NCI-H2107 treated with DMSO at 0.1 percent for 48 hours (cell line): Measurements from ENCODE around the gene MMP20.

ENCODE experiments used
- DNase-seq: peaks from one replicate; lab custom pipeline; 2025; ENCODE audit not compliant: unreplicated experiment; lab: John Stamatoyannopoulos, UW

The MMP20 gene

DNA sequence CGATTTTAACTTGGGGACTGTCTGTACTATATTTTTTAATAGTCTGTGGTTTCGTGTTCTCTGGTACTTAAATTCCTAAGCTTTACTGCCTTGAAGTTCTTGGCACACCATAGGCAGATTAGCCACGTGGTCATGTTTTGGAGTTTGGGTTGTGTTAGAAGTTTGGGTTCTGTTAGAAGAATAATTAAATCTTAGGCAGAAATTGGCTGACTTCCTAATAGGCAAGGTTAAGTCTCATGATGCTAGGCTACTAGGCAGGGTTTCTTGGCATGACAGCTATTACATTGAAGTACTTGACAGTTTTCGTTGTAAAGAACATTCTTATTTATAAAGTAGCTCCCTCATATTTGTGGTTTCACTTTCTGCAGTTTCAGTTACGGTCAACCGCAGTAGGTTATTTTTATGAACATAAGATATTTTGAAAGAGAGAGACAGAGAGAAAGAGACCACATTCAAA, 64.5 kb downstream of the MMP20 start:
- DNase-seq = no peak

DNA sequence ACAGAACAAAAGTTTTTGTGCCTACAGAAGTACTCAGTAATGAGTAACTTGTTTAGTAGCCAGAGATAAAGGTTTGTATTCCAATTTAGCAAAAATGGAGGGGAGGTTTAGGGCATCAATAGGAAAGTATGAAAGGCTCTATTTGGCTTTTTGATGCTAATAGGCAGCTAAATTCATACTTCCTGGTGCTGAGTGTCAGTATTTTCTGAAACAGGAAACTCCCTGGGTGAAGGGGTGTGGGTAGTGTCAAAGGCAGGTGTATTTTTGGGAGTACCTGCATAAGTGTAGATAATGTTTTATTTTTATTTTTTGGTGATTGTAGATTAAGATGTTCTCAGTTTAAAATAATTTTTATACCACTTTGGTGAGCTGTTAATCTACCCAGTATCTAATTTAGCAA, 65.3 kb downstream of the MMP20 start:
- no peak for DNase-seq

DNA sequence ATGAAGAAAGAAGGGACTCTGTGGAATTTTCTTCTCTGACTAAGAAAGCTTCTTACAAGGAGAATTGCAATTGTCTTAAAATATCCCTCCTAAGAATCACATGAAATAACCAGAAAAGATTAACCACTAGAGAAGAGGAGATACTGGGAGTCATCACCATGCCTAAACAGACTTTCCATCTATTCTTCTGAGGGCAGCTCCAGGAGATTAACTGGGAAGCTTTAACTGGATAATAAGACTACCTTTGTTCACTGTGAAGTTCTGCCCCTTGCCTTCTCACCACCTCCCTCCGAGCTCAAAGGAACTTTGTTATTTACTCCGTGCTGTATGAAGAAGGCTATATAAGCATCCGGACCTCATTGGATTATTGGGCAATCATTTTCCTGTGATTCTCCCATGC, 70.0 kb downstream of the MMP20 start:
- DNase-seq = no peak

DNA sequence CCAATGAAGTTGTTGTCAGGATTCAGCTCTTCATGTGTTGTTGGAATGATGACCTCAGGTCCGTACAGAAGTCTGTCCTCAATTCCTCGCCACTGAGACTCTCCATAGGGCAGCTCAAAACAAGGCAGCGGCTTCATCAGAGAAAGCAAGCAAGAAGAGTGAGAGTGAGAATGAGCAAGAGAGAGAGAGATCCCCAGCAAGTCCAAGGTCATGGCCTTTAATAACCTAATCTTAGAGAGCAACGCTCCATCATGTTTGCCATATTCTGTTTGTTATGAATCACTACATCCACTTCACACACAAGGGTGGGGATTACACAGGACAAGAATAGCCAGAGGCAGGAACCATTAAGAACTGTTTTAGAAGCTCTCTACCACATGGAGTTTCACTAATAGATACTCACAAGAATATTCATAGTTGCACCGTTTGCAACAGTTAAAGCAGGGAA, 71.3 kb downstream of the MMP20 start:
- DNase-seq = no peak

DNA sequence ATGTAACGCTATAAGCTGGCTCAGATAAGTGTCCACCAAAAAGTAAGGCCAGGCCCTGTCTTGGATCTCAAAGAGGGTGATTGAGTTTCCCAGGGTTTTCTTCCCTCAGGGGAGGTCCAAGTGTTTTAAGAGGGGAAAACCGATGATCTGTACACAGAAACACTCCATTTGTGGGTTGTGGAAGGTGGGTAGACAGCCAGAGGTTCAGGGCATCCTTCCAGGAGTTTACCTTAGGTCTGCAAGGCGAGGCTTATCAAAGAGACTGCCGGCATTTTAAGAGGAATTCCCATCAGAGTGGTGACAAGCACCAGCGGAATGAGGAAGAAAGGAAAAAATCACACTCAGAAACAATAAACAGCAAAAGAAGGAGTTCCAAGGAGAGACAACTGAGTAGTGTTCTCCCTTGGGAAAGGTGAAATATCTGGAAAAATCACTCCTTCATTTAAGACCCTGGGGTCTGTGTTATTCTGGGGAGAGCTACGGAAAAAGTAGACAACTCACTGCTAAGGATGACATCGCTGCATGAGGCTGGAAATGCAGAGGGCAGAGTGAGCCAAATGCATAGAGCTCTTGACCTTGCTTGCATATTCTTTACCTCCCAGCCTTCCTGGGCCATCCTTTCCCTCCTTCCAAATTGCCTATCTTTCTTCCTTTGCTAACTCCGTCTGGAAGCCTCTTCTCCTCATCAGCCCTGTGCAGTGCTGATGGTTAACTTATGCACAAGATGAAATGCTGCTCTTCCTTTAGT, 72.5 kb downstream of the MMP20 start:
- no peak for DNase-seq

DNA sequence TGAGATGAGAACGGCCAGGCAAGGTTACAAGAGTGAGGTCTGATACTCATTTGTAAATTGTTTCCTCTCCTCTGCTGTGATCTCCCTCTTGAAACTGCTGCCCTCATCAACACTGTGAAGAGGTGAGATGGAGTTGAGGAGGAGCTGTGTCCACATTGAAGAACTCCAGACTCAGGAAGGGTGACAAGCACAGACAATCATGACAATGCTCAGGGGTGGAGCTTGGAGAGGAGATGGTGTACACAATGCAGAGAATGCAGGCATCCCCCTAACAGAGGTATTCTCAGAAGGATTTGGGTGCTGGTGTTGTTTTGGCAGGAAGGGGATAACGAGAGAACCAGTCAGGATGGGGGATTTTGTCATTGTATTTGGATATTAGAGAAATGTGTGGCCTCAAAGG, 73.1 kb downstream of the MMP20 start:
- DNase-seq = no peak

DNA sequence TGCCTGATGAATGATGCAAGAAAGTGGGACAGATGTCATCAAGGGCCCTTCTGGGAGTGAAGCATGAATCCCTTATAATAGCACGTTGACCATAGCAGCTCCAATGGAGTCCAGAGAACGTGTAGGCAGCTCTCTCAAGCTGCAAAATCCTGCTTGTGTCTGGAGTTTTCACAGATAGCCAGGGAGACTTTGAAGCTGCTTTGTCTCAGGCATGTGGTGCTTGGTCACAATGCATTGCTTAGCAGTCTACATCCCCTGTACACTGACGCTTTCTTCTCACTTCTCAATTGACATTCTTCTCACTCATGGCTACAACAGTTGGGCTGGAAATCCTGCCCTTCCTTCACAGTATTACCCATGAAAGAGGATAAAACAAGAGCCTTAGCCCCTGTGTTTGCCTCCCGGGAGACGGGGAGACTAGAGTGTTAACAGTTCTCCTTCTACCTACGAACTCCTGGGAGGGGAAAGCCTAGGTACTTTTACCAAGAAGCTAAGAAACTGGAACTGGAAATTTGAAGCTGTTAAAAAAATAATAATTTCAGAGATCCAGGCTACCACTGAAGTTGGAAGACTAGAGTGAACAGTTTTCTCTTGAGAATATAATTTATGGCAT, 73.9 kb downstream of the MMP20 start:
- DNase-seq = no peak

DNA sequence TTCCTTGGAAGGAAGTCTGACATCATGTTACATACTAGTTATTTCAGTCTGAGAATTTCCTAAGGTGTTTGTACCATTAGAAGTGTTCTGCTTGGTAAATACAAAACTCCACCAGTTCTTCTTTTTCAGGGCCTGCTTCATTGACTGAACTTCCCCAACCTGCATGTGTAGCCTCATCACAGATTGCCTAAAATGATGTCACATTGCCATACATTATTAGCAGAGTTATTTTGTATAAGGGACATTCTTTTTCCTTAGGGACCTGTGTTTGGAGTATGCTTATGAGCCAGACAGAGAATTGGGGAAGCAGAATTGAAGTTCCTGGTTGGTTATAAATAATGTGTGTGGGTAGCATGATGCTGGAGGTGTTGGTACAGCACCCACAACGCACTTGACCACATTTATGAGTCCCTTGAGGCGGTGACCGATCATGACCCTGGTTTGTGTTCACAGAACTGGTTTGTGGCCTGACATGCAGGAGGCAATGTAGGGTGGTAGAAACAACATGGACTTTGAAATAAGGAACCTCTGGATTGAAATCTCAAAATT, 78.1 kb downstream of the MMP20 start:
- no peak for DNase-seq

DNA sequence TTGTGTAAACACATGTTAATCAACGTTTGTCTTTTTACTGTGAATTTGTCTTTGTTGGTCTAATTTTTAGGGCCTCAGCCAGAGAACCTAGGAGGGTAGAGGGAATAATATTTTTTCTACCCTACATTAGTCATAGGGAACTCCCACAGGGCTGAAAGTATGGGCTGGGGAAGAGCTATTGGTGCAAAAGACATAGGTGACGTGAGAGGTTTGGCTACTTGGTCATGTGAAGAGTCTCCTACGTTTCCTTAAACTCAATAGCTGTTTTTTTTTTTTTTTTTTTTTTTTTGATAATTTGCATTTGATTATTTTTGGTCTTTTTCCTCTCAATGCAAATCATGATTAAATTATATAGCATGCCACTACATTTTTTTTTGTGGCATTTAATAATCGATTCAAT, 78.7 kb downstream of the MMP20 start:
- DNase-seq = no peak

DNA sequence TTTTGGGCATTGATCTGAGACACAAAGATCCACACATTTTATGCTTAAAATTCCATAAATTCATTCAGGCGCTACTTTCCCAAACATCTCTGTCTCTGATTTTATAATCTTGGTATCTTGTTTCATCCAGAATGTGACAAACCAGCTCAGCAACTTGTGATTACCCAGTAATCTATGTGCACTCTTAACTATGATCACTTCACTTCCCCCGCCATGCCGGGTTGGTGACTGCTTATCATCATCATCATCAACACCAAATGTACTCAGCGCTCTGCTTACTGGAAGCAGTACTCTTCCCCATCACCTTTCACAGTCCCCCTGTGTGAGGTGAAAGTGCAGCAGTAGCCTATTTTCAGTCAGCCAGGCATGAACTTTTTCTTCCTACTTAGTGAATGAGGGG, 79.4 kb downstream of the MMP20 start:
- no peak for DNase-seq

DNA sequence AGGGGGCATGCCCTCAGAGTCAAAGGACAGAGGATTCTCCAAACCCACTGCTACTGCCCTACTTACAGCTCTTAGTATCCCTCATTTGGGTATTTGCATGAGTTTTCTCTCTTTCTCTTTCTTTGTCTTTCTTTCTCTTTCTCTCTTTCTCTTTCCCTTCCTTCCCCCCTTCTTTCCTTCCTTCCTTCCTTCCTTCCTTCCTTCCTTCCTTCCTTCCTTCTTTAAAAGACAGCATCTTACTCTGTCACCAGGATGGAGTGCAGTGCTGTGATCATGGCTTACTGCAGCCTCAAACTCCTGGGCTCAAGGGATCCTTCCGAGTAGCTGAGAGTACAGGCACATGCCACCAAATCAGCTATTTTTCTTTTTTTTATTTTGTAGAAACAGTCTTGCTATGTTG, 80.5 kb downstream of the MMP20 start:
- no peak for DNase-seq

DNA sequence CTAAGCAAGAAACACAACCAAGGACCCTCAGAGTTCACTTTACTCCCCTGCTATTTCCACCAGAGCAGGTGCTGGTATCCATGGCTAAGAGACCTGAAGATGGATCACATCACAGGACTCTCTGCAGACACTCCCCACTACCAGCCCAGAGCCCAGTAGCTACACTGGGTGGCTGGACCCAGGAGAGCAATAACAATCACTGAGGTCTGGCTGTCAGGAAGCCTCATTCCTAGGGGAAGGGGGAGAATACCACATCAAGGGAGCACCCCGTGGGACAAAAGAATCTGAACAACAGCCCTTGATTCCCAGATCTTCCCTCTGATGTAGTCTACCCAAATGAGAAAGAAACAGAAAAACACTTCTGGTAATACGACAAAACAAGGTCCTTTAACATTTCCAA, 85.6 kb downstream of the MMP20 start:
- no peak for DNase-seq

DNA sequence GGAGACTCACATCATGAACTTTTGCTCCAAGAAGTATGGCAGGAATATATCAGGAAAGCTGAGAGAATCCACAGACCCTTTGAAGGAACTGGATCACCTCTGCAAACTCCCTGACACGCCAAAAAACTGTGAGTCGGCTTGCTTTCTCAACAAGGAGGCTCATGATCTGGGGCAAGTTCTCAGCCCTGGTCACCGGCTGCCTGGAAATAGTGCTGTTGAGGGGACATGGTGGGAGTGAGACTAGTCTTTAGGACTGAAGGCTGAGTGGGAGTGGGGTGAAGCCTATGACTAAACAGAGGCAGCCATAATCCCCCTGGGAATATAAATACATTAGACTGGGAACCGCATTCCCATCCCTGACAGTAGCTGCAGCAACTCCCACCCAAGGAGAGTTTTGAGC, 86.2 kb downstream of the MMP20 start:
- no peak for DNase-seq

DNA sequence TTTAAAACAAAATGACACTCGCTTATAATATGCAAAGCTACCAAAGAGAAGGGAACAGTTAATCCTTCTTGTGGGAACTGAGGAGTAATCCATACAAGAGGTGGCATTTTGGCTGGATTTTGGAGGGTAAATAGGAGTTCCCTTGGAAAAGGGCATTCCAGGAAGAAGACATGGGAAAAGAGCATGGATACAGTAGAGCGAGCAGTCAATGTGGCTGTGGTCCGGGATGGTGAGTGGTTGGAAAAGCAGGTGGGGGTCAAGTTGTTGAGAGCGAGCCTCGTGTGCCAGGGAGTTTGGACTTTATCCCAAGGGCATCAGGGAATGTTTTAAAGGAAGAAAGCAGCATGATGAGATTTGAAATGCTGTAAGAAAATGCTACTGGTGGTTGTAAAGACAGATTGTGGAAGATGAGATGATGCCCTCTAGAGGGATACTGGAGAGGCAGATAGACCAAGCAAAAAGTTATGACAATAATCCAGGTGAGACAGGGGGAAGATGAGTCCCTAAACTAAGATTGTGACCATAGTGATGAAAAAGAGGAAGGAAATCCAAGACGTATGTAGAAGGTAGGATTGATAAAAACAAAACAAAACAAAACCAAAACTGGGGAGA, 90.8 kb downstream of the MMP20 start:
- DNase-seq = no peak

DNA sequence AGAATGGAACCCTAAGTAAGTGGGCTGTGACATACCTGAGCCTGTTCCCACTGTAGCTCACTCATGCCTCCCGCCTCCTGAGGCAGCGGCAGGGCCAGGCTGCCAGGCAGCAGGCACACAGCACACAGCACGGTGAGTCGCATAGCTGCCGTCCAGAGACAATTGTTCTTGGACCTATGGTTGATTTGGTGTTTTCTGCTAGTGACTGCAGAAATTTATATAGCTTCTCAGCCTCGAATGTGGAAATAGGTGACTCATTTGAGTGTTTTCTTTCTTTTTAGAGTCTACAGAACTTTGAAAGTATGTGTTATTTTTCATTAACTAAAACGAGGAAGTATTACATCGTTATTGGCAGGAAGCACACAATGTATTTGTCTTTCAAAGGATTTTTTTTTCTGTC, 94.6 kb downstream of the MMP20 start, which contains the start of gene MMP7:
Gene MMP7, minus strand, starts transcription at position 190 of the 400 bp plus-strand sequence. Its CDS starts 47 bp downstream, at position 143.
- DNase-seq = no peak

DNA sequence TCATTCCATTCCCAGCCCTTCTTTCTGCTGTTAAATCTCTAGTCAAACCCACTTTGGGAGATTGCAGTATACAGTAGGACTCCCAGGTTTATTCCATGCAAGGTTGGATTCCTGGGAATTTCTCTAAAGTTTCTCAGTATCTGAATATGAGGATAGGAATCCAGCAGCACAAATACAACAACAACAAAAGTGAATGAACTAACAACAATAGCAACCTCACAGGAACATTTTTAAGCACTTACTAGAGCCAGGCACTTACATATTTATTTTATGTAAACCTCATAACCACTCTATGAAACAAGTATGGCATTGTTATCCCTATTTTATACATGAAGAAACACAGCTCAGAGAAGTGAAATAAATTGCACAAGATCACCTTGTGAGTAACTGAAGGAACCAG, 96.5 kb downstream of the MMP20 start:
- DNase-seq = no peak

DNA sequence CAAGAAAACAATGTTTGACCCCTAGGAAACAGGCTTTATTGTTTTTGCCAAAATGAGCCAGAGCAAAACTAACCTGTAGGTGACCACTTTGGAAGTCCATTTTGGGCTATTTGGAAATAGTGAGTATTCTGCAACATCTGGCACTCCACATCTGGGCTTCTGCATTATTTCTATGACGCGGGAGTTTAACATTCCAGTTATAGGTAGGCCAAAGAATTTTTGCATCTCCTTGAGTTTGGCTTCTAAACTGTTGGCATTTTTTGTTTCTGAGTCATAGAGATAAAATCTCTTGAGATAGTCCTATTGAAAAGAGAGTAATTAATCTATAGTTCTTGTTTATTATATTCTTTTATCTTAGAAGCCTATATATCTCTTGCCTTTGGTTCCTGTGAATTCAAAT, 97.4 kb downstream of the MMP20 start:
- DNase-seq = no peak

DNA sequence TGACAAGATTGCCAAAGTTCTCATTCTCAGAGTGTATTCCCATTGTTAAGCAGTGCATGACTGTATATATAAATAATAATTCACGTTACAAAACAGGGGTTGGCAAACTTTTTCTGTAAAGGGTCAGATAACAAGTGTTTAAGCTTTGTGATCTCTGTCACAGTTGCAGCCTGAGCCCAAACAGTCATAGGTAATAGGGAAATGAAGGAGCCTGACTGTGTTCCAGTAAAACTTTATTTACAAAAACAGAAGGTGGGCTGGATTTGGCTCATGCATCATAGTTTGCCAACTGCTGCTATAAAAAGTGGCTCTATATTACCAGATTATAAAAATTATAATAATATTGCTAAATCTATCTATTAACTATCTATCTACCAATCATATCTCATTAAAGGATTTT, 98.1 kb downstream of the MMP20 start:
- DNase-seq = no peak
